ENCODE results near the gene HSF2BP. TPM values are rescaled to one million over a fixed set of nuclear protein-coding genes. Genes with fewer than 3 reads are reported as not detected.
A peak's percentile ranks its signal among the peaks of the same experiment; 100 is the strongest.
"Not testable (repeated sequence)": the region's sequence is repeated elsewhere in the genome, so short reads cannot be mapped to it uniquely, and the experiment has no call there.

Gene HSF2BP
- total RNA-seq, 2 experiments from 2014 or later, result 1.5 TPM

DNA sequence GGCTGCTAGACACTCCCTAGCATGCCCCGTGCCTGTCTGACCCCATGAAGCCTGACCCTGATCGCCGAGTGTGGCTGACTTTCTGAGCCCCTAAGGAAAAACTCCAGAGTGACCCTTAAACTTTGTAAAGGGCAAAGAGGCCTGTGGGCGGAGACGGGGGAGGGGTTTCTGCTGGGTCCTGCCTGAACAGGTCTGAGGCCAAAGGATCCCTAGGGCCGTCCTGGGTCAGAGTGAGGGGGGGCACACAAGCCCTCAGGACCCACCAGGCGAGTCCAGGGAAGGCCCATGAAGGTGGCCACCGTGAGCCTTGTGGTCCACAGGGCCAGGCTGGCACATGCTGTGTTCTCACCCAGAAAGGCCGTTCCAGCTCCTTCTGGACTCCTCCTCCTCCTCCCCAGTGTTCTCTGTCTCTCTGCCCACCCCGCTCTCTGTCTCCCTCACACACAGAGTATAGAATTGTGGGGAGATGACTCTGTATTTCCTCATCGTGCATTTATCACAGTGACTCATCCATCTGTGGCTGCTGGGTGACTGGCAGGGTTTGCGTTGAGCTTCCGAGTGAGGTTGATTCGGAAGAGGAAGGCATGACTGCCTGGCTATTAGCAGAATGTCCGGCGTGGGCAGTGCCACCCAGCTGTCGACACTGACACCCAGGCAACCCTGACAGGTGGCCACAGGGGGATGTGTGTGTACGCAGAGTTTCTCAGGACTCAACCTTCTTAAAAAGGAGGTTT, 164.8 kb downstream of the HSF2BP start:
- H3K9me3 Mint-ChIP-seq; H3K4me1 Mint-ChIP-seq (ENCODE audit: low read depth); H3K36me3 Mint-ChIP-seq (ENCODE audit: low read depth); CTCF ChIA-PET; H3K27me3 Mint-ChIP-seq; intact Hi-C loops (cut with micrococcal nuclease); H3K4me3 Mint-ChIP-seq; POLR2A ChIA-PET; H3K27ac Mint-ChIP-seq: not testable (repeated sequence)
- DNase-seq, result peak; percentile 2
- ATAC-seq, result peak; percentile 95

DNA sequence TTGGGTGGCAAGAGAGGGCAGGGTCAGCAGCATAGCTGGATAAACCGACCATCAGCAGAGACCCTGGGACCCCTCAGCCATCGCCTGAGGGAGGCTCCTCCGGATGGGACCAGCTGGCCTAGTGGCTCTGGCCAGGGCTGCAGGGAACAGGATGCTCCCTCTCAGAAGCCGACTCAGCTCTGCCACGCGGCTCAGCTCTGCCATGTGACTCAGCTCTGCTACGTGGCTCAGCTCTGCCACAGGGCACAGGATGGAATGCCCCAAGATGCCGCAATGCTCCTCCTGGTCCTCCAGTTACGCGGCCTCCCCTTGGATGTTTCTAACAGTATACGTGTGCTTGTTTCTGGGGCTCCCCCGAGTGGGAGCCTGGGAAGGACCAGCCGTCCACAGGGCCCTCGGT, 165.8 kb downstream of the HSF2BP start:
- POLR2A ChIA-PET; intact Hi-C loops (cut with micrococcal nuclease); CTCF ChIA-PET; H3K36me3 Mint-ChIP-seq (ENCODE audit: low read depth); H3K4me1 Mint-ChIP-seq (ENCODE audit: low read depth); H3K27ac Mint-ChIP-seq; DNase-seq; H3K4me3 Mint-ChIP-seq; ATAC-seq; H3K9me3 Mint-ChIP-seq; H3K27me3 Mint-ChIP-seq: not testable (repeated sequence)

GRCh38 chr21:43488235-43488634, 171.1 kb downstream of the HSF2BP start:
- H3K9me3 Mint-ChIP-seq; intact Hi-C loops (cut with micrococcal nuclease); CTCF ChIA-PET; H3K36me3 Mint-ChIP-seq (ENCODE audit: low read depth); H3K4me3 Mint-ChIP-seq; H3K27me3 Mint-ChIP-seq; H3K4me1 Mint-ChIP-seq (ENCODE audit: low read depth); POLR2A ChIA-PET; DNase-seq; H3K27ac Mint-ChIP-seq; ATAC-seq: not testable (repeated sequence)

- H3K4me3 Mint-ChIP-seq; DNase-seq; ATAC-seq; H3K27me3 Mint-ChIP-seq; intact Hi-C loops (cut with micrococcal nuclease); CTCF ChIA-PET; POLR2A ChIA-PET; H3K27ac Mint-ChIP-seq; H3K36me3 Mint-ChIP-seq (ENCODE audit: low read depth); H3K9me3 Mint-ChIP-seq; H3K4me1 Mint-ChIP-seq (ENCODE audit: low read depth): not testable (repeated sequence)
Observed at GRCh38 chr21:43486051-43486450, 173.2 kb downstream of the HSF2BP start.

DNA sequence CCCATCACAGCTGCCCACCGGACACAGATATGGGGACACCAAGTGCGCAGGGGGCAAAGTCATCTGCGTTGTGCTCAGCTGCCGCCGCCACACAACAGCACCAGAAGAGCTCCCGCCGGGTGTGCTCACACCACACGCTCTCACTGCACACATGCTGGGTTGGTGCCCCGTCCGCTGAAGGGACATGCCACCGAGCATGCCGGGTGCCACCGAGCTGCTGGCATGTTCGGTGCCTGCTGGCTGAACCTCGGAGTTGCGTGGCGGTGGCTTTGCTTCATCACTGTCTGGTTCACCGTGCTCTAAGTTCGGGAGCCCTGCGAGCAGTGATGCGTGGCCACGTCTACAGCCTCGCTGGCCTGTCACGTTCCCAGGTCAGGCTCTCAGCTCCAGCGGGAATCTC, 174.3 kb downstream of the HSF2BP start:
- H3K4me3 Mint-ChIP-seq; H3K4me1 Mint-ChIP-seq (ENCODE audit: low read depth); H3K27ac Mint-ChIP-seq; H3K9me3 Mint-ChIP-seq; ATAC-seq; CTCF ChIA-PET; H3K27me3 Mint-ChIP-seq; intact Hi-C loops (cut with micrococcal nuclease); H3K36me3 Mint-ChIP-seq (ENCODE audit: low read depth); DNase-seq; POLR2A ChIA-PET: not testable (repeated sequence)

GRCh38 chr21:43479197-43479596, 180.1 kb downstream of the HSF2BP start:
- H3K27ac Mint-ChIP-seq; CTCF ChIA-PET; ATAC-seq; DNase-seq; intact Hi-C loops (cut with micrococcal nuclease); H3K4me3 Mint-ChIP-seq; H3K36me3 Mint-ChIP-seq (ENCODE audit: low read depth); H3K9me3 Mint-ChIP-seq; H3K27me3 Mint-ChIP-seq; H3K4me1 Mint-ChIP-seq (ENCODE audit: low read depth); POLR2A ChIA-PET: not testable (repeated sequence)

Small RNA genes within 50 kb of the gene (microRNA-seq; reads per million reads assigned to microRNA genes)
- not detected for gene MIR6070 (ENCODE audit: borderline microRNAs expressed, borderline replicate concordance)

Other genes starting within 250 kb of the HSF2BP start
- gene SIK1, start 232.4 kb downstream of the HSF2BP start, total RNA-seq, result 10 to 100 TPM; 23.8 to 27.3 TPM
- 10 to 100 TPM; 76.7 to 78.5 TPM for gene RRP1B, start 72 bp upstream of the HSF2BP start, total RNA-seq
- 100 to 1,000 TPM; 118 to 122 TPM for gene PDXK, start 59.6 kb upstream of the HSF2BP start, total RNA-seq
- 10 to 100 TPM; 18.6 to 20.7 TPM for gene CSTB, start 116.8 kb upstream of the HSF2BP start, total RNA-seq
- 10 to 100 TPM; 61.1 to 62.9 TPM for gene RRP1, start 130.1 kb upstream of the HSF2BP start, total RNA-seq
- 10 to 100 TPM; 59.3 to 62.2 TPM for gene AGPAT3, start 205.7 kb upstream of the HSF2BP start, total RNA-seq

Data from activated CD8-positive, alpha-beta T cell treated with anti-CD3 and anti-CD28 coated beads for 36 hours (primary cell).